ENCODE results near the gene ARID5A.
"Not testable (repeated sequence)": the region's sequence is repeated elsewhere in the genome, so short reads cannot be mapped to it uniquely, and the experiment has no call there.

Gene ARID5A

GRCh38 chr2:96556441-96557330 is 20.1 kb downstream of the ARID5A start:
- DNase-seq (ENCODE audit: low spot score), result no peak

- not testable (repeated sequence) for DNase-seq (ENCODE audit: low spot score)
These were observed 20.9 kb downstream of the ARID5A start for GRCh38 chr2:96557421-96557820.

GRCh38 chr2:96558061-96558460 is 21.5 kb downstream of the ARID5A start:
- DNase-seq (ENCODE audit: low spot score), result no peak

- DNase-seq (ENCODE audit: low spot score), result no peak
These were observed 21.9 kb downstream of the ARID5A start for GRCh38 chr2:96558485-96558884.

- DNase-seq (ENCODE audit: low spot score), result no peak
These were observed 27.5 kb downstream of the ARID5A start for GRCh38 chr2:96564026-96564425.

GRCh38 chr2:96564563-96564962 is 28.0 kb downstream of the ARID5A start:
- DNase-seq (ENCODE audit: low spot score), result no peak

- no peak for DNase-seq (ENCODE audit: low spot score)
These were observed 28.6 kb downstream of the ARID5A start for GRCh38 chr2:96565111-96565510.

- no peak for DNase-seq (ENCODE audit: low spot score)
These were observed 31.5 kb downstream of the ARID5A start for GRCh38 chr2:96568094-96568493.

GRCh38 chr2:96574364-96574763 is 37.8 kb downstream of the ARID5A start:
- no peak for DNase-seq (ENCODE audit: low spot score)

GRCh38 chr2:96575785-96576456 is 39.4 kb downstream of the ARID5A start:
- no peak for DNase-seq (ENCODE audit: low spot score)

GRCh38 chr2:96577501-96577900 is 40.9 kb downstream of the ARID5A start:
- no peak for DNase-seq (ENCODE audit: low spot score)

GRCh38 chr2:96578731-96579130 is 42.2 kb downstream of the ARID5A start:
- no peak for DNase-seq (ENCODE audit: low spot score)

GRCh38 chr2:96579422-96579821 is 42.9 kb downstream of the ARID5A start:
- DNase-seq (ENCODE audit: low spot score), result no peak

GRCh38 chr2:96580771-96581170 is 44.2 kb downstream of the ARID5A start:
- DNase-seq (ENCODE audit: low spot score), result peak; percentile 28

- DNase-seq (ENCODE audit: low spot score), result no peak
These were observed 47.5 kb downstream of the ARID5A start for GRCh38 chr2:96584017-96584416.

- DNase-seq (ENCODE audit: low spot score), result no peak
These were observed 51.3 kb downstream of the ARID5A start for GRCh38 chr2:96587843-96588242.

- no peak for DNase-seq (ENCODE audit: low spot score)
These were observed 54.5 kb downstream of the ARID5A start for GRCh38 chr2:96591054-96591453.

- DNase-seq (ENCODE audit: low spot score), result no peak
These were observed 54.9 kb downstream of the ARID5A start for GRCh38 chr2:96591494-96591893.

- DNase-seq (ENCODE audit: low spot score), result no peak
These were observed 57.7 kb downstream of the ARID5A start for GRCh38 chr2:96594282-96594681.

- DNase-seq (ENCODE audit: low spot score), result no peak
These were observed 58.2 kb downstream of the ARID5A start for GRCh38 chr2:96594691-96595152.

GRCh38 chr2:96596596-96596995 is 60.0 kb downstream of the ARID5A start:
- DNase-seq (ENCODE audit: low spot score), result peak; percentile 33

GRCh38 chr2:96599941-96600340 is 63.4 kb downstream of the ARID5A start:
- no peak for DNase-seq (ENCODE audit: low spot score)

Measured in Ammon's horn (tissue), 1 donor.